NT2/D1 (cell line): ENCODE results near the gene U2AF2.

Experiments
- DNase-seq: peaks from one replicate; pipeline ENCODE4 v3.0.0-alpha.2; 2011; ENCODE audit warnings: low read depth, low spot score
- H3K27me3 ChIP-seq: 2 replicates; pipeline ENCODE4 v1.6.0; 2011; ENCODE audit warnings: mild to moderate bottlenecking; ENCODE audit not compliant: insufficient read length, insufficient read depth
- H3K36me3 ChIP-seq: 2 replicates; pipeline ENCODE4 v1.6.1; 2011; ENCODE audit warnings: mild to moderate bottlenecking, low read length, mixed read lengths; ENCODE audit not compliant: insufficient read depth, insufficient read length
- H3K4me1 ChIP-seq: 2 replicates; pipeline ENCODE4 v1.5.1; 2011; ENCODE audit not compliant: insufficient read depth, insufficient read length
- H3K4me3 ChIP-seq: 2 replicates; pipeline ENCODE4 v1.5.1; 2011; ENCODE audit warnings: low read depth; ENCODE audit not compliant: insufficient read length
- H3K9ac ChIP-seq: 2 replicates; pipeline ENCODE4 v1.6.0; 2011; ENCODE audit warnings: low read depth; ENCODE audit not compliant: insufficient read length
- H3K9me3 ChIP-seq: 2 replicates; pipeline ENCODE4 v1.5.1; 2011; ENCODE audit warnings: mild to moderate bottlenecking, low read length; ENCODE audit not compliant: insufficient read depth
- SUZ12 ChIP-seq: IDR thresholded peaks from 2 replicates; pipeline ENCODE4 v1.6.1; 2011; ENCODE audit not compliant: insufficient read length, insufficient read depth; ENCODE audit errors: extremely low read depth
- YY1 ChIP-seq: IDR thresholded peaks from 2 replicates; pipeline ENCODE4 v1.6.1; 2011; ENCODE audit not compliant: insufficient read length, insufficient read depth
- ZNF274 ChIP-seq: IDR thresholded peaks from 2 replicates; pipeline ENCODE4 v1.6.1; 2011; ENCODE audit warnings: mild to moderate bottlenecking, low read depth, low read length

Gene U2AF2

DNA sequence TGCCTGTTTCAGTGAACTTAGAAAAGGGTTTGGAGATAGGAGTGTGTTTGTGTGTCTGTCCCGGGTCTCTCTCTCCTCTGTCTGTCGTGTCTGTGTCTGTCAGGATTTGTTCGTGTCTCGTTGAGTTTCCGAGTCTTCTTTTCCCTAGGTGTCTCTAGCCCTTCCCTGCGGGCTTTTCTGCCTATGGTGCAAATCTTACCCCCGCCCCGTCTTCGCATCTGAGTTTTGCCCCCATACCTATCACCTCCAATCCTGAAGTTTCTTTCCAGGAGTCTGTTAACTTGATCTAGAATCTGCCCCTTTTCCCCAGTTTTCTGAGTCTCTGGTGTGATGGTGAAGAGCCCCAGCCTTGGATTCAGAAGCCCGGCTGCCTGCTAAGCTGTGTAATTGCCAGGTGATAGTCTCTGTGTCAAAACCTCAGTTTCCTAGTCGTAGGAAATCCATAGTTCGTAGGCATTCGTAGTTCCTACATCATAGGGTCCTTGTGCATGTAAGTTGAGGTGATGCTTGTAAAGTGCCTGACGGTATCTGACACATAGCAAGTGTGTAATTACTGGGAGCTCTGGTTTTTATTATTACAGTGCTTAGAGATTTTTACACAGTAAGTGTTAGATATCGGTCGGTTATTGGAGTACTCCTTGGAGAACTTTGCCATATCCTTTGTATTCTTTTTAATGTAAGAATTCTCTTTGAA lies 21.0 kb downstream of the U2AF2 start:
- Histone ChIP-seq H3K36me3 (peaks cover 58% of the 10 kb centered on the region), H3K4me3 (peak overlapping the region; percentile 93), H3K4me1 (peaks cover 5% of the 10 kb centered on the region), H3K27me3 (no peaks in the 10 kb centered on the region), H3K9ac (peak overlapping the region; percentile 99), H3K9me3 (no peaks in the 10 kb centered on the region)
- no peak for TF ChIP-seq ZNF274
- TF ChIP-seq SUZ12: no peak
- TF ChIP-seq YY1: no peak
- DNase-seq: no peak

DNA sequence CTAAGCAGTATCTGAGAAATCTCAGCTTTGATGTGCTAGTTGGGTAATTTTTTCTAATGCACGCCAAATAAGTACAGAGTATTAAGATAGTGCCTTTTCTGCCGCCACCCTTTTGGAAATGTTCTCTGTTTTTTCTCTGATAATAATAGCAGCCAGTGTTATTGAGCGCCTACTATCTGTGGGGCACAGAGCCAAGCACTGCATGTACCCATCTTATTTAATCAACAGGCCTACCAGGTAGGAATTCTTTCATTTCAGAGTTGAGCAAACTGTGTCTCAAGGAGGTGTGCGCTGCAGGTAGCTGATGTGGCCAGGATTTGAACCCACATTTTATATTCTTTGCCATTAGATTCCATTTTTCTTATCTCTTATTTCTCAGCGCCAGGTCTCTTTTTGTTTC lies 21.5 kb downstream of the U2AF2 start:
- Histone ChIP-seq H3K36me3 (peaks cover 63% of the 10 kb centered on the region), H3K9me3 (no peaks in the 10 kb centered on the region), H3K4me1 (peaks cover 8% of the 10 kb centered on the region), H3K27me3 (no peaks in the 10 kb centered on the region), H3K4me3 (no peak overlapping the region), H3K9ac (peak overlapping the region; percentile 3)
- no peak for DNase-seq
- TF ChIP-seq ZNF274 (no peak), YY1 (no peak), SUZ12 (no peak)

DNA sequence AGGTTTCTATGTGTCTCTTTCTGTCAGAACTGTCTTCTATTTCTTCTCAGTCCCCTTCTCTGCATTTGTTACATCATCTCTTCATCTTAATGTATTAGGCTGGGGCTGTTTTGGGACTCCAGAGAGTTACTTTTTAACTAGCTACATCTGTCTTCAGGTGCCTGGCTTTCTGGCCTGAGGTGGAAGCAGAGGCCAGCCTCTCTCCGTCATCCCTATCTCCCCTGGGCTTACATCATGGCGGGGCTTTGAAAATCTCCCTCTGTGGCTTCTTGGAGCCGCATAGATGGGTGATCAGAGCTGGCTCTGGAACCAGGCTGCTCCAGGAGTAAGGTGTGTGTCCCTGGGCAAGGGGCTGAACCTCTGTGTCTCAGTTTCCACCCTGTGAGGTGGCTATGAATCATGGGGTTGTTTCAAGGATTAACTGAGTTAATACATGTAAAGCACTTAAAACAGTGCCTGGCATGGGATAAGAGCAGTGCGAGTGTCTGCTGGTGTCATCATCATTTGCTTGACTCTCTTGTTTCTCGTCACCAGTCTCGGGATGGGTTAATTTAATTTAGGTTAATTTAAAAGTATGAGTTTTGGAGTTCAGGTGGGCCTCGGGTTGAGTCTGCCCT lies 22.2 kb downstream of the U2AF2 start:
- H3K36me3 ChIP-seq: peaks cover 67% of the 10 kb centered on the region
- peak overlapping the region; percentile 26 for H3K9ac ChIP-seq
- H3K4me1 ChIP-seq: peaks cover 8% of the 10 kb centered on the region
- H3K27me3 ChIP-seq: no peaks in the 10 kb centered on the region
- DNase-seq: no peak
- TF ChIP-seq SUZ12: no peak
- TF ChIP-seq YY1: no peak
- no peak for TF ChIP-seq ZNF274
- no peaks in the 10 kb centered on the region for H3K9me3 ChIP-seq
- no peak overlapping the region for H3K4me3 ChIP-seq

DNA sequence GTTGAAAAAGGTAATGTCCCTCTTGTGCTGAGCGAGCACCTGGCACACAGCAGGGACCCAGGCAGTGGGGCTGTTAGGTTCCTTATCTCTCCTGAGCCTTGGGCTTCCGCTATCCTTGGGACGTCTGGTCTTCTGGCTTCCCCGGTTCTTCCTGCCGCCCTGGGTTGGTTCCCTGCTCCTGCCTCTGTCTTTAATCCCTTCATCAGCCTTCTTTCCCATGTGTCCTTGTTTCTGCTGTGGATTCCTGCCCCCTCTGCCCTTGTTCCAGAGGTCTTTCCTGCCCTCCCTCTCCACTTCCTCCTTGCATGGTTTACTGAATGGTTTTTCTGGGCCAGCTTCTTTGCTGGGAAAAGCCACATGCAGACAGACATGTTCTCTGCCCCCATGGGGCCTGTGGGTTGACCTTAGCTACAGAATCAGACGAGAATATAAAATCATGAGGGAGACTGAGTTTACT lies 22.8 kb downstream of the U2AF2 start:
- TF ChIP-seq SUZ12: no peak
- TF ChIP-seq YY1: no peak
- no peak for TF ChIP-seq ZNF274
- no peaks in the 10 kb centered on the region for H3K27me3 ChIP-seq
- no peak overlapping the region for H3K4me3 ChIP-seq
- DNase-seq: no peak
- H3K9ac ChIP-seq: no peak overlapping the region
- H3K9me3 ChIP-seq: no peaks in the 10 kb centered on the region
- H3K36me3 ChIP-seq: peaks cover 68% of the 10 kb centered on the region
- peaks cover 8% of the 10 kb centered on the region for H3K4me1 ChIP-seq

DNA sequence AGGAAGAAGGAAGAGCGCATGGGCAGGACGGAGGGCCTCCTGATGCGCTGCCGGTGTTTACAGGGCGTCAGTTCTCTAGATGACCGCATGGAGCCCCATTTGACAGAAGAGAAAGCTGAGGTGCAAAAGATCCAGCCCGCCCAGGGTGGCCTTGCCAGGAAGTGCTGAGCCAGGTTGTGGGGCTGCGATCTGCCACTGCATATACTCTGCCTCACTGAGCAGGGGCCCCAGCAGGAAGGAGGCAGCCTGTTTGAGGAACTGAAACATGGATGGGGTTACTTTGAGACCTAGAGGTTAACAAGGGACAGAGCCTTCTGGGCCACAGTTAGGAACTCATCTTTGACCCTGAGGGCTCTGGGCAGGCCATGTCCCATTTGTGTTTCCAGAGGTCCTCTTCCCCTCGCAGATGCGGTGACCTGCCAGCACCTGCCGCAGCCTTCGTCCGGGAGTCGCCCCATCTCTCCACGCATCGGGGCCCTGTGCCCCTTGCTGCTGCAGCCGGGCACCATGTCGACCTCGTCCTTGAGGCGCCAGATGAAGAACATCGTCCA lies 23.4 kb downstream of the U2AF2 start:
- no peak for TF ChIP-seq YY1
- no peak for TF ChIP-seq ZNF274
- no peak for TF ChIP-seq SUZ12
- Histone ChIP-seq H3K4me1 (peaks cover 8% of the 10 kb centered on the region), H3K36me3 (peaks cover 68% of the 10 kb centered on the region), H3K9ac (no peak overlapping the region), H3K4me3 (no peak overlapping the region), H3K9me3 (no peaks in the 10 kb centered on the region), H3K27me3 (no peaks in the 10 kb centered on the region)
- no peak for DNase-seq

DNA sequence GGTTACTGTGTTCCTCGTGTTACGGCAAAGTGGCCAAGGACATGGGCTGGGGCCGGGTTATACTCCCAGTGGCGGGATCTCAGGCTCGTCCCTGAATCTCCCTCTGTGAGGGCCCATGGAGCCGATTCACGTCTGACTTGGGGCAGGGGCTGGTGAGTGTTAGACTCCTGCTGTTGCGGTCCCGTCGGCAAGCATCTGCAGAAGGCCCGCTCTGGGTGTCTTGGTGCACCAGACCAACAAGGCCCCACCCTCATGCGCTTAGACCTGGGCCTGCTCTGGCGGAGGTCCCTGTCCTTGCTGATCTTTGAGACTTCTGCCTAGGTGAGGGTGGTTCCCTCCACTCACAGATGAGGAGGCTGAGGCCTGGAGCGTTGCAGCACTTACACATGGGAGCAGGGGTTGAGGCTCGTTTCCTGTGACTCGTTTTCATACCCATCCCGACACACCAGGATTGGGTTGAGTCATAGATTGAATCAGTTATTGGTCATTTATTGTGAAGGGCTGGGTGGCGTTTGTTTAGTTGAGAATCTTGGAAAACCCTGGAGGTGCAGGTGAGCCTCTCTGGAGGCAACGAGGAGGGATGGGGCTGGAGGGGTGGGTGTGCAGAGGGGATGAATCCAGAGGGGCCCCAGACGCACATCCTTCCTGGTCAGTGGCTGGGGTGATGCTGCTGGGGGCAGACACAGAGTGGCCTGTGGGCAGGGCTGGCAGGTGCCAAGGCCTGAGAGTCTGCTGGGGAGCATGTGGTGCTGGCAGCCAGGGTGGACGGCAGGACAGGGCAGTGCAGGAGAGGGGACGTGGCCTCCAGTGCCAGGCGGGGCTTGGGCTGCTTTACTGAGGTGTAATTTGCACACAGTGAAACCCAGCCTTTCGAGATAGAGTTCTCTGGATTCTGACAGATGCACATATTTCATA lies 24.8 kb downstream of the U2AF2 start:
- no peak for DNase-seq

More for the DNA sequence above, 24.8 kb downstream of the U2AF2 start:
- Histone ChIP-seq H3K9me3 (no peaks in the 10 kb centered on the region), H3K9ac (no peak overlapping the region), H3K4me3 (no peak overlapping the region), H3K36me3 (peaks cover 74% of the 10 kb centered on the region), H3K27me3 (no peaks in the 10 kb centered on the region), H3K4me1 (peaks cover 8% of the 10 kb centered on the region)
- TF ChIP-seq YY1 (no peak), SUZ12 (no peak), ZNF274 (no peak)
